B cell (primary cell): Measurements from ENCODE around the gene CLASP2. TPM values are rescaled to one million over a fixed set of nuclear protein-coding genes. Genes with fewer than 3 reads are reported as not detected.

ENCODE experiments used
- ATAC-seq: fragments of 200-7000 bp; cut with Tn5 transposase; one replicate; pipeline ENCODE4 v1.10.0; 2021; ENCODE audit warnings: low read depth, mild to moderate bottlenecking, moderate number of reproducible peaks, moderate library complexity
- CTCF ChIA-PET: fragments of 350-600 bp; sonication (Branson Sonifier 250); formaldehyde crosslinking; loops from one replicate; lab custom pipeline; 2021; ENCODE audit warnings: antibody characterized with exemption, inconsistent platforms; lab: Charles Lee
- POLR2A ChIA-PET: fragments of 350-600 bp; sonication (Branson Sonifier 250); formaldehyde crosslinking; loops from one replicate; lab custom pipeline; 2021; ENCODE audit warnings: antibody characterized with exemption; lab: Charles Lee
- DNase-seq: peaks from one replicate; pipeline ENCODE4 v3.0.0; 2013
- H2AFZ ChIP-seq: 2 replicates; pipeline ENCODE4 v1.6.1; 2012; ENCODE audit warnings: mild to moderate bottlenecking, low read depth, low read length; ENCODE audit not compliant: insufficient read depth, poor library complexity, severe bottlenecking
- H3K27ac ChIP-seq, 2 donors: 1 replicate in 1 of 2; 2 replicates in 1 of 2; pipeline ENCODE4 v1.5.1; 2012 to 2013; ENCODE audit warnings: low read length in 2 of 2, mild to moderate bottlenecking in 2 of 2, moderate library complexity in 1 of 2
- H3K27me3 ChIP-seq, 4 experiments: fragments of 200-600 bp in 1 of 4; sonication (generic) in 1 of 4; replicated peaks in 1 of 4; 1 replicate in 2 of 4; 2 replicates in 2 of 4; pipeline versions ENCODE4 v1.6.1 to v1.7.0; 2013 to 2016; ENCODE audit warnings: low read length in 3 of 4, mild to moderate bottlenecking in 2 of 4, mixed read lengths in 1 of 4, moderate library complexity in 1 of 4; ENCODE audit not compliant: insufficient read depth in 4 of 4, control insufficient read depth in 3 of 4; ENCODE audit errors: control extremely low read depth in 1 of 4
- H3K36me3 ChIP-seq, 2 experiments: replicated peaks in 1 of 2; 1 replicate in 1 of 2; 2 replicates in 1 of 2; pipeline versions ENCODE4 v1.6.1 to v1.7.1; 2013; ENCODE audit warnings: low read length in 1 of 2; ENCODE audit not compliant: insufficient read depth in 2 of 2, control insufficient read depth in 1 of 2; ENCODE audit errors: control extremely low read depth in 1 of 2, extremely low read depth in 1 of 2
- H3K4me1 ChIP-seq, 2 donors: fragments of 200-600 bp in 1 of 2; sonication (generic) in 1 of 2; 1 replicate in 1 of 2; 2 replicates in 1 of 2; pipeline versions ENCODE4 v1.5.1 to v1.6.1; 2013 to 2017; ENCODE audit warnings: low read length in 2 of 2; ENCODE audit not compliant: control insufficient read depth in 2 of 2, insufficient read depth in 2 of 2
- H3K4me2 ChIP-seq: replicated peaks from 2 replicates; pipeline ENCODE3; 2012; ENCODE audit warnings: mild to moderate bottlenecking, low read depth, low read length; ENCODE audit not compliant: poor library complexity, severe bottlenecking
- H3K4me3 ChIP-seq, 5 experiments: fragments of 200-600 bp in 1 of 5; sonication (generic) in 1 of 5; 1 replicate in 3 of 5; 2 replicates in 2 of 5; pipeline versions ENCODE4 v1.5.1 to v1.7.0; 2011 to 2016; ENCODE audit warnings: low read length in 4 of 5, mild to moderate bottlenecking in 4 of 5, low read depth in 2 of 5, control low read depth in 1 of 5, moderate library complexity in 1 of 5; ENCODE audit not compliant: insufficient read depth in 1 of 5; ENCODE audit errors: control extremely low read depth in 1 of 5, extremely low read depth in 1 of 5
- H3K79me2 ChIP-seq: fragments of 200-600 bp; sonication (generic); one replicate; pipeline ENCODE4 v1.6.0; 2016; ENCODE audit warnings: low read length; ENCODE audit not compliant: control insufficient read depth, insufficient read depth
- H3K9ac ChIP-seq: fragments of 200-600 bp; sonication (generic); 2 replicates; pipeline ENCODE4 v1.6.1; 2017; ENCODE audit warnings: mild to moderate bottlenecking, low read length, moderate library complexity
- H3K9me3 ChIP-seq, 3 donors: one replicate each; pipeline versions ENCODE4 v1.6.1 to v1.7.1; 2013; ENCODE audit warnings: low read length in 2 of 3; ENCODE audit not compliant: control insufficient read depth in 2 of 3, insufficient read depth in 1 of 3; ENCODE audit errors: control extremely low read depth in 1 of 3
- H4K20me1 ChIP-seq: 2 replicates; pipeline ENCODE4 v1.6.0; 2012; ENCODE audit warnings: mild to moderate bottlenecking, low read length; ENCODE audit not compliant: insufficient read depth, control insufficient read depth, poor library complexity, severe bottlenecking
- H3K27ac Mint-ChIP-seq: one replicate; pipeline ENCODE4 v1.8.0; 2021; ENCODE audit warnings: mixed read lengths
- H3K27me3 Mint-ChIP-seq: one replicate; pipeline ENCODE4 v1.8.0; 2021; ENCODE audit warnings: mixed read lengths
- H3K4me1 Mint-ChIP-seq: one replicate; pipeline ENCODE4 v1.8.0; 2021; ENCODE audit warnings: mixed read lengths
- H3K4me3 Mint-ChIP-seq: one replicate; pipeline ENCODE4 v1.8.0; 2021; ENCODE audit warnings: mixed read lengths
- H3K9me3 Mint-ChIP-seq: one replicate; pipeline ENCODE4 v1.8.0; 2022; ENCODE audit warnings: mixed read lengths; ENCODE audit not compliant: insufficient read depth
- CTCF ChIP-seq: fragments of 200-600 bp; IDR thresholded peaks from one replicate; pipeline ENCODE4 v1.8.0; 2022; ENCODE audit warnings: antibody characterized with exemption, mild to moderate bottlenecking
- EZH2 ChIP-seq: IDR thresholded peaks from 2 replicates; pipeline ENCODE4 v1.6.1; 2012; ENCODE audit warnings: borderline replicate concordance, low read depth, mild to moderate bottlenecking, moderate library complexity, low read length; ENCODE audit not compliant: insufficient read depth, poor library complexity, severe bottlenecking
- WGBS: methylation state at CpG from one replicate; pipeline ENCODE4 v1.1.5; 2013; ENCODE audit warnings: missing lambda C conversion rate; ENCODE audit not compliant: insufficient coverage; 5-methylcytosine and 5-hydroxymethylcytosine counted together
- intact Hi-C: fragments of 100-400 bp; cut with micrococcal nuclease; formaldehyde crosslinking; loops from one replicate; pipeline ENCODE4 v1.10.0; 2022
- polyA plus RNA-seq: library from polyadenylated mRNA; depleted of rRNA; stranded (reverse); fragments of >200 nt; gene quantifications from 2 replicates; pipeline ENCODE4 v1.2.3, GENCODE V29; 2012
- total RNA-seq, 2 donors: library from RNA; stranded (reverse); fragments of 120-200 nt in 1 of 2; gene quantifications; 1 replicate in 1 of 2; 2 replicates in 1 of 2; pipeline versions ENCODE4 v1.2.3 to v1.2.4, GENCODE V29; 2013 to 2022

CLASP2 gene
- total and polyA plus RNA-seq, 2 donors (not counting 1 experiment from before 2014, with no cell fraction given), result 10.7 to 109 TPM

GRCh38 chr3:33722626-33723370 is 4.7 kb upstream of the CLASP2 start:
- Histone ChIP-seq H3K9me3 (no peaks in the 10 kb centered on the region), H3K4me3 (no peak overlapping the region), H3K4me1 (peaks cover 6% of the 10 kb centered on the region in 2 donors), H3K36me3 (no peaks in the 10 kb centered on the region), H3K9ac (no peak overlapping the region), H3K27me3 (no peaks in the 10 kb centered on the region), H3K27ac (no peak overlapping the region), H2AFZ (no peak overlapping the region), H4K20me1 (no peaks in the 10 kb centered on the region), H3K79me2 (peaks cover 19% of the 10 kb centered on the region), H3K4me2 (no peak overlapping the region)
- no peak for TF ChIP-seq CTCF
- no peak for TF ChIP-seq EZH2
- no peak overlapping the region for H3K27ac Mint-ChIP-seq
- WGBS, result no CpG with 5 or more reads among the region's 2 CpGs
- no peak overlapping the region for H3K4me3 Mint-ChIP-seq
- CTCF ChIA-PET, result no interaction called here
- POLR2A ChIA-PET, result no interaction called here
- no peaks in the 10 kb centered on the region for H3K9me3 Mint-ChIP-seq
- intact Hi-C loops, result no loop called here
- no peak for ATAC-seq
- peaks cover 8% of the 10 kb centered on the region for H3K4me1 Mint-ChIP-seq
- no peaks in the 10 kb centered on the region for H3K27me3 Mint-ChIP-seq
- no peak for DNase-seq

- Histone ChIP-seq H3K9ac (no peak overlapping the region), H2AFZ (no peak overlapping the region), H3K27ac (no peak overlapping the region), H3K4me3 (no peak overlapping the region), H3K4me2 (no peak overlapping the region), H3K36me3 (no peaks in the 10 kb centered on the region), H3K9me3 (no peaks in the 10 kb centered on the region), H3K4me1 (peaks cover 6 to 7% of the 10 kb centered on the region in 2 donors), H3K27me3 (no peaks in the 10 kb centered on the region), H3K79me2 (peaks cover 25% of the 10 kb centered on the region), H4K20me1 (no peaks in the 10 kb centered on the region)
- no peak overlapping the region for H3K4me3 Mint-ChIP-seq
- no peak for TF ChIP-seq EZH2
- no peak for TF ChIP-seq CTCF
- DNase-seq (no peak), ATAC-seq (no peak)
- POLR2A ChIA-PET, result no interaction called here
- H3K9me3 Mint-ChIP-seq, result no peaks in the 10 kb centered on the region
- intact Hi-C loops, result no loop called here
- CTCF ChIA-PET, result no interaction called here
- H3K27me3 Mint-ChIP-seq, result no peaks in the 10 kb centered on the region
- H3K4me1 Mint-ChIP-seq, result peaks cover 11% of the 10 kb centered on the region
- WGBS, result 86% methylated on average over 1 of the region's 1 CpG
- H3K27ac Mint-ChIP-seq, result no peak overlapping the region
These were observed 4.1 kb upstream of the CLASP2 start for GRCh38 chr3:33722191-33722590.
